Fibroblast of lung (primary cell): ENCODE data around the gene HTRA3. TPM values are rescaled to one million over a fixed set of nuclear protein-coding genes. Genes with fewer than 3 reads are reported as not detected.

Experiments
- DNase-seq, 2 donors: peaks; one replicate each; pipeline versions ENCODE4 v3.0.0 to v3.0.0-alpha.2; 2010; ENCODE audit warnings: low read depth in 2 of 2
- H2AFZ ChIP-seq: 2 replicates; pipeline ENCODE4 v1.5.1; 2012; ENCODE audit warnings: low read length, control low read depth, inconsistent platforms
- H3K27ac ChIP-seq: 2 replicates; pipeline ENCODE4 v1.5.1; 2011; ENCODE audit warnings: low read length, control low read depth; ENCODE audit not compliant: insufficient read depth
- H3K27me3 ChIP-seq: 2 replicates; pipeline ENCODE4 v1.5.1; 2011; ENCODE audit warnings: mild to moderate bottlenecking, low read length; ENCODE audit not compliant: control insufficient read depth, insufficient read depth
- H3K36me3 ChIP-seq: 2 replicates; pipeline ENCODE4 v1.5.1; 2011; ENCODE audit warnings: low read length; ENCODE audit not compliant: control insufficient read depth, insufficient read depth
- H3K4me1 ChIP-seq: 2 replicates; pipeline ENCODE4 v1.5.1; 2011; ENCODE audit warnings: low read length; ENCODE audit not compliant: control insufficient read depth, insufficient read depth; ENCODE audit errors: extremely low read depth
- H3K4me2 ChIP-seq: 2 replicates; pipeline ENCODE4 v1.5.1; 2011; ENCODE audit warnings: low read length, control low read depth; ENCODE audit not compliant: insufficient read depth; ENCODE audit errors: extremely low read depth
- H3K4me3 ChIP-seq, 4 experiments: fragments of 200-600 bp in 1 of 4; sonication (generic) in 1 of 4; replicated peaks in 1 of 4; 2 replicates each; pipeline ENCODE4 v1.5.1; 2011 to 2016; ENCODE audit warnings: low read length in 4 of 4, low read depth in 3 of 4, mild to moderate bottlenecking in 3 of 4, control low read depth in 2 of 4, inconsistent platforms in 1 of 4, mixed read lengths in 1 of 4; ENCODE audit not compliant: insufficient read depth in 1 of 4; ENCODE audit errors: control extremely low read depth in 1 of 4
- H3K79me2 ChIP-seq: 2 replicates; pipeline ENCODE4 v1.5.1; 2012; ENCODE audit warnings: mild to moderate bottlenecking, low read length, inconsistent platforms; ENCODE audit not compliant: control insufficient read depth, insufficient read depth
- H3K9ac ChIP-seq: 2 replicates; pipeline ENCODE4 v1.5.1; 2011; ENCODE audit warnings: mild to moderate bottlenecking, low read length, control low read depth; ENCODE audit not compliant: insufficient read depth
- H3K9me3 ChIP-seq: 2 replicates; pipeline ENCODE4 v1.5.1; 2012; ENCODE audit warnings: low read depth, low read length; ENCODE audit not compliant: control insufficient read depth, insufficient read depth
- H4K20me1 ChIP-seq: 2 replicates; pipeline ENCODE4 v1.5.1; 2011; ENCODE audit warnings: low read length; ENCODE audit not compliant: control insufficient read depth, insufficient read depth; ENCODE audit errors: extremely low read depth
- EZH2 ChIP-seq: IDR thresholded peaks from 2 replicates; pipeline ENCODE4 v1.5.1; 2012; ENCODE audit warnings: low read length, control low read depth, mild to moderate bottlenecking; ENCODE audit errors: missing control alignments
- polyA plus RNA-seq, 2 donors: library from polyadenylated mRNA; depleted of rRNA in 1 of 2; stranded (reverse) in 1 of 2; unstranded in 1 of 2; fragments of >200 nt; gene quantifications; 2 replicates each; pipeline ENCODE4 v1.2.1, GENCODE V29; 2011 to 2012; ENCODE audit warnings: missing spikeins in 1 of 2
- total RNA-seq: library from RNA; depleted of rRNA; stranded (reverse); fragments of >200 nt; gene quantifications from 2 replicates; pipeline ENCODE4 v1.2.1, GENCODE V29; 2014
- TF ChIP-seq, protein P1 (sequence below), 2 donors: IDR thresholded peaks in 1 of 2; conservative IDR thresholded peaks in 1 of 2; 1 replicate in 1 of 2; 2 replicates in 1 of 2; pipeline ENCODE4 v1.5.1; 2011 to 2012; ENCODE audit warnings: low read length in 2 of 2, control low read depth in 1 of 2, inconsistent platforms in 1 of 2, low read depth in 1 of 2, mild to moderate bottlenecking in 1 of 2

Gene HTRA3
- total and polyA plus RNA-seq, 2 donors (not counting 1 experiment from before 2014, with no cell fraction given) = 2.8 to 3.5 TPM

DNA sequence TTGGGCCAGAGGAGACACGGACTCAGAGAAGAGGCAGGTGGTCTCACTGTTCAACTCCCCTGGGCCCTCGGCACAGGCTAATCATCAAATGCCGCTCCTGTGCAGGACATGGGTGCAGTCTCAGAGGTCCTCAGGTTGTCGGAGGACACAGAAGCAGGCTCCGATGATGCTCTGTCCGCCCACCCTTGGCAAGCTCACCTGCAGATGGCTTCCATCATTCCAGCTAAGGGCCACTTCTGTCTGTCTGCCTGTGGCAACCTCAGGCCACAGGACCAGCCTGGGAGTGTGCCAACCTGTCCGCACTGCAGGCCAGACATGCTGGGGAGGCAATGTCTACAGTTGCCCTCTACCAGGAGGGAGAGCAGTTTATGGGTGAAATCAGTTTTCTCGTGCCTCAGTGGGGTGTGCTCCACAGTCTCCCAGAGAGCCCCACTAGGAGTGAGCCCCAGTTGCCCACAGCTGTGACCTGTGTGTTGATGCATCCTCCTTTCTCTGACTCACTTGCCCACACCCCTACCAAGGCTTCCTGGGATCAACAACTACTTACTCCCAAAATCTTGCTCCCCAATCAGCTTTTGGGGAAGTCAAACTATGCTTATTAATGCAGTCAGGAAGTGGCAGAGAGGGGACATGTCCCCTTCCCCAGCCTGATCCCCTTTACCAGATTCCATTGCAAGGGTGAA, 55.9 kb downstream of the HTRA3 start:
- no peaks in the 10 kb centered on the region for H3K4me1 ChIP-seq
- peaks cover 3% of the 10 kb centered on the region for H3K27me3 ChIP-seq
- H3K79me2 ChIP-seq = no peaks in the 10 kb centered on the region
- H3K36me3 ChIP-seq = no peaks in the 10 kb centered on the region
- TF ChIP-seq EZH2 = no peak
- TF ChIP-seq, protein P1, sequence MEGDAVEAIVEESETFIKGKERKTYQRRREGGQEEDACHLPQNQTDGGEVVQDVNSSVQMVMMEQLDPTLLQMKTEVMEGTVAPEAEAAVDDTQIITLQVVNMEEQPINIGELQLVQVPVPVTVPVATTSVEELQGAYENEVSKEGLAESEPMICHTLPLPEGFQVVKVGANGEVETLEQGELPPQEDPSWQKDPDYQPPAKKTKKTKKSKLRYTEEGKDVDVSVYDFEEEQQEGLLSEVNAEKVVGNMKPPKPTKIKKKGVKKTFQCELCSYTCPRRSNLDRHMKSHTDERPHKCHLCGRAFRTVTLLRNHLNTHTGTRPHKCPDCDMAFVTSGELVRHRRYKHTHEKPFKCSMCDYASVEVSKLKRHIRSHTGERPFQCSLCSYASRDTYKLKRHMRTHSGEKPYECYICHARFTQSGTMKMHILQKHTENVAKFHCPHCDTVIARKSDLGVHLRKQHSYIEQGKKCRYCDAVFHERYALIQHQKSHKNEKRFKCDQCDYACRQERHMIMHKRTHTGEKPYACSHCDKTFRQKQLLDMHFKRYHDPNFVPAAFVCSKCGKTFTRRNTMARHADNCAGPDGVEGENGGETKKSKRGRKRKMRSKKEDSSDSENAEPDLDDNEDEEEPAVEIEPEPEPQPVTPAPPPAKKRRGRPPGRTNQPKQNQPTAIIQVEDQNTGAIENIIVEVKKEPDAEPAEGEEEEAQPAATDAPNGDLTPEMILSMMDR (conservative IDR thresholded peaks at IDR 0.05 in 1 of 2, IDR thresholded peaks at IDR 0.05 in 1 of 2; ENCODE audit: low read depth in 1 of 2, low read length in 2 of 2) = no peak
- DNase-seq = no peak
- no peak overlapping the region for H3K9ac ChIP-seq
- H3K4me3 ChIP-seq = no peak overlapping the region
- H2AFZ ChIP-seq = no peak overlapping the region
- H3K9me3 ChIP-seq = no peaks in the 10 kb centered on the region
- H3K27ac ChIP-seq = no peak overlapping the region
- H4K20me1 ChIP-seq = no peaks in the 10 kb centered on the region
- no peak overlapping the region for H3K4me2 ChIP-seq

DNA sequence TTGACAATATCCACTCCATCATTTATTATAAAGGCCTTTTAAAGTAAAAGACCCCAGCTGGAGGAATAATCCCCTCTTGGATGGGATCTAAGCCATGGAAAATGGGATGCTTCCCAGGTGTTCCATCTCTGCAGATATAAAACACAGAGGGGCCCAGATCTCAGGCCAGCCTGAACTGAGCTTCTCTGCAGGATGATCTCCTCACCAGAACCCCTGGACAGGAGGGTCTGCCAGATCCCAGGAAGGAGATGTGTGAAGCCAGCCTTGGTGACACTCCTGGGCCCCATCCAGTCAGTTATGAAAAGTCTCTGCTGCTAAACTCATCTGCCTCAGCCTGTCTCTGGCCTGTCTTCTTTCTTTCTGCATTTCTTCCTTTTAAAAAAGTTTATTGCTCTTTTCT, 56.7 kb downstream of the HTRA3 start:
- H3K79me2 ChIP-seq = no peaks in the 10 kb centered on the region
- no peak overlapping the region for H3K4me3 ChIP-seq
- H3K9ac ChIP-seq = no peak overlapping the region
- H3K36me3 ChIP-seq = no peaks in the 10 kb centered on the region
- H3K27me3 ChIP-seq = peaks cover 7% of the 10 kb centered on the region
- DNase-seq = no peak
- no peaks in the 10 kb centered on the region for H4K20me1 ChIP-seq
- no peaks in the 10 kb centered on the region for H3K4me1 ChIP-seq
- H3K9me3 ChIP-seq = no peaks in the 10 kb centered on the region
- H3K4me2 ChIP-seq = no peak overlapping the region
- H2AFZ ChIP-seq = no peak overlapping the region
- H3K27ac ChIP-seq = no peak overlapping the region
- TF ChIP-seq EZH2 = no peak
- TF ChIP-seq, protein P1 (conservative IDR thresholded peaks at IDR 0.05 in 1 of 2, IDR thresholded peaks at IDR 0.05 in 1 of 2; ENCODE audit: low read depth in 1 of 2, low read length in 2 of 2) = no peak

DNA sequence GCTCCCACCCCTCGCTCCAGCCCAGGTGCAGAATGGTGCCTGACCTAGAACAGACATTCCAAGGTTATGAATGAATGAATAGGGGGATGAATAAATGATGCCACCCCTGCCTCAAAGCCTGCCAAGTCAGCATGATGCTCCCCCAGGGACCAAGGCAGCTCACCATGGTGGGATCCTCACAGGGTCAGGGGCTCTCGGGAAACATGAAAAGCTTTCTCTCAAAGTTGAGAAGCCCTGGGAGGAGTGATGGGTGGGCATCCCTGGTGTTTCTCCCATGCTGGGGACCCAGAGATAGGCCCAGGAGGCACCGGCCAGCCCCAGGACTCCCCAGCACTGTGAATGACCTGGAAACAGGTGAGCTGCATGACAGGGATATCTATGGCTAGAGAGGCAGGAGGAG, 58.9 kb downstream of the HTRA3 start:
- H3K27me3 ChIP-seq = peaks cover 9% of the 10 kb centered on the region
- H3K9me3 ChIP-seq = no peaks in the 10 kb centered on the region
- no peak overlapping the region for H3K4me3 ChIP-seq
- H3K4me1 ChIP-seq = no peaks in the 10 kb centered on the region
- no peak for DNase-seq
- no peaks in the 10 kb centered on the region for H4K20me1 ChIP-seq
- no peak overlapping the region for H2AFZ ChIP-seq
- TF ChIP-seq, protein P1 (conservative IDR thresholded peaks at IDR 0.05 in 1 of 2, IDR thresholded peaks at IDR 0.05 in 1 of 2; ENCODE audit: low read depth in 1 of 2, low read length in 2 of 2) = no peak
- TF ChIP-seq EZH2 = no peak
- no peaks in the 10 kb centered on the region for H3K36me3 ChIP-seq
- H3K4me2 ChIP-seq = no peak overlapping the region
- H3K9ac ChIP-seq = no peak overlapping the region
- no peaks in the 10 kb centered on the region for H3K79me2 ChIP-seq
- no peak overlapping the region for H3K27ac ChIP-seq
